Measurements from ENCODE around the gene ADSS2.

ADSS2 gene

DNA sequence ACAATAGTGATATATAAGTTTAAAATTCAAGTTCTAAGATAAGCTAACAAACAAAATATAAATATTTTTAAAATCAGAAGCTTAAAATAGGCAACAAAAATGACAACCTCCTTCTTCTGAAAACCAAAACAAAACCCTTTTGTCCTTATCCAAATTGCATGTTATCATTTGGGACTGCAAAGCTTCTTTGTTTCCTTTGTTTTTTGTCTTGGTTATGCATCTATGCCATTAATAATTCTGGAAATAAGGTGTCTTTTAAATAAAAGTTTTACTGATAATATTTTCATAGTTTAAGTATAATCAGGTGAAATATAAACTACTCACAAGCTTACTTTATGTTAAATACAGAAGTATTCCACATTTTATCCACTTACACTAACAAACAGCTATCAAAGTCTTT lies 20.5 kb downstream of the ADSS2 start:
- DNase-seq (ENCODE audit: low read depth) = no peak
- no peak for TF ChIP-seq CTCF (IDR thresholded peaks at IDR 0.05; ENCODE audit: control insufficient read depth, extremely low read depth, insufficient read depth)
- no peak overlapping the region for H3K4me3 ChIP-seq (ENCODE audit: low read depth, low read length)

- DNase-seq (ENCODE audit: low read depth) = no peak
- no peak overlapping the region for H3K4me3 ChIP-seq (ENCODE audit: low read depth, low read length)
- TF ChIP-seq CTCF (IDR thresholded peaks at IDR 0.05; ENCODE audit: control insufficient read depth, extremely low read depth, insufficient read depth) = no peak
Measured at GRCh38 chr1:244429818-244430217, 21.9 kb downstream of the ADSS2 start.

GRCh38 chr1:244427647-244428046 lies 24.1 kb downstream of the ADSS2 start:
- TF ChIP-seq CTCF (IDR thresholded peaks at IDR 0.05; ENCODE audit: control insufficient read depth, extremely low read depth, insufficient read depth) = no peak
- no peak overlapping the region for H3K4me3 ChIP-seq (ENCODE audit: low read depth, low read length)
- no peak for DNase-seq (ENCODE audit: low read depth)

- H3K4me3 ChIP-seq (ENCODE audit: low read depth, low read length) = no peak overlapping the region
- no peak for TF ChIP-seq CTCF (IDR thresholded peaks at IDR 0.05; ENCODE audit: control insufficient read depth, extremely low read depth, insufficient read depth)
- peak; percentile 85 for DNase-seq (ENCODE audit: low read depth)
Measured at GRCh38 chr1:244424649-244425334, 26.9 kb downstream of the ADSS2 start.

GRCh38 chr1:244422174-244422573 lies 29.5 kb downstream of the ADSS2 start:
- no peak for DNase-seq (ENCODE audit: low read depth)
- H3K4me3 ChIP-seq (ENCODE audit: low read depth, low read length) = no peak overlapping the region
- no peak for TF ChIP-seq CTCF (IDR thresholded peaks at IDR 0.05; ENCODE audit: control insufficient read depth, extremely low read depth, insufficient read depth)

DNA sequence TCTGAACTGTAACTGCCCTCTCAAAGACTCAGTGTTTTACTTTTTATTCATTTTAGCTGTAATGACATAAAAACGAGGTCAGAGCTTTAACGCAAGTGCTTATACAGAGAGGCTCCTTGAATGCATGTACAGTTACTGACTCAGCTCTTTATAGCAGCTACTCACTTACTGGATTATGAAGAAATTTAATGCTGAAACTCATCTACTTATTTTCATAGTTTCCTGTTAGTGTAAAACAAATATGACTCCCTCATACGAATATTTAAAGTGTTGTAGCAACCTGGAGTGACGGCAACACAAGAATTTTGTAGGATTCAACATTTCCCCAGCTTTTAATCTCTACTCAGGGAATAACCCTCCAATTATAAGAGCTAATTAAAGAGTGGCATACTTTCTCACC lies 32.7 kb downstream of the ADSS2 start:
- TF ChIP-seq CTCF (IDR thresholded peaks at IDR 0.05; ENCODE audit: control insufficient read depth, extremely low read depth, insufficient read depth) = no peak
- no peak overlapping the region for H3K4me3 ChIP-seq (ENCODE audit: low read depth, low read length)
- no peak for DNase-seq (ENCODE audit: low read depth)

DNA sequence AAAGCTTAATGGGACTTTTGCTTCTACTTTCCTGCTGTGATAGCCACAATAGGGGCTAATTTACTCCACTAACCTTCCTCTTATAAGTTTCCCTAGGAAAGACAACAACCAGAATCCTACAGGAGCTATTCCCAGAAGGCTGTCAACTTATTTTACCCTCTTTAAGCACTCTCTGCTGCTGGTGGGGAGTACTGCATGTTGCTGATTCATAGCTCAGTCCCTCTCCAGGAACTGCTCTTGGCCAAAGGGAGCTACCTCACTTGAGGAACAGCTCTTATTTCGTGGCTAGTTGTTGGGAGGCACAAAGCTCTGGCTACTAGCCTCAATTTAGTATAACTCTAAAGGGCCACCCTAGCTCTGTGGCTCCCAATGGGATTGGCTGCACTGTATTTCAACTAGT lies 37.2 kb downstream of the ADSS2 start:
- H3K4me3 ChIP-seq (ENCODE audit: low read depth, low read length) = no peak overlapping the region
- no peak for DNase-seq (ENCODE audit: low read depth)

More for the DNA sequence above, 37.2 kb downstream of the ADSS2 start:
- no peak for TF ChIP-seq CTCF (IDR thresholded peaks at IDR 0.05; ENCODE audit: control insufficient read depth, extremely low read depth, insufficient read depth)
